HG03196 (cell line): ENCODE data around the gene HECTD4.
A peak's percentile ranks its signal among the peaks of the same experiment; 100 is the strongest.

ENCODE experiments used
- ATAC-seq: cut with Tn5 transposase; IDR thresholded peaks from one replicate; pipeline ENCODE4 v1.9.1; 2021; ENCODE audit not compliant: unreplicated experiment

HECTD4 gene

GRCh38 chr12:112183141-112184021 is 198.8 kb downstream of the HECTD4 start:
- ATAC-seq = peak; percentile 53

- no peak for ATAC-seq
These were observed 199.7 kb downstream of the HECTD4 start for GRCh38 chr12:112182499-112182898.

- ATAC-seq = no peak
These were observed 201.8 kb downstream of the HECTD4 start for GRCh38 chr12:112180422-112180821.

- ATAC-seq = no peak
These were observed 202.3 kb downstream of the HECTD4 start for GRCh38 chr12:112179916-112180315.

GRCh38 chr12:112179341-112179740 is 202.9 kb downstream of the HECTD4 start:
- ATAC-seq = no peak

GRCh38 chr12:112178796-112179195 is 203.4 kb downstream of the HECTD4 start:
- ATAC-seq = no peak

GRCh38 chr12:112176321-112177010 is 205.8 kb downstream of the HECTD4 start:
- ATAC-seq = no peak

- ATAC-seq = no peak
These were observed 206.7 kb downstream of the HECTD4 start for GRCh38 chr12:112175361-112176155.

GRCh38 chr12:112172556-112173324 is 209.5 kb downstream of the HECTD4 start:
- ATAC-seq = no peak

- no peak for ATAC-seq
These were observed 211.1 kb downstream of the HECTD4 start for GRCh38 chr12:112170971-112171596.

- no peak for ATAC-seq
These were observed 211.9 kb downstream of the HECTD4 start for GRCh38 chr12:112170376-112170775.

GRCh38 chr12:112169966-112170365 is 212.3 kb downstream of the HECTD4 start:
- no peak for ATAC-seq

- no peak for ATAC-seq
These were observed 212.9 kb downstream of the HECTD4 start for GRCh38 chr12:112169161-112169872.

GRCh38 chr12:112168561-112168971 is 213.7 kb downstream of the HECTD4 start:
- ATAC-seq = no peak

GRCh38 chr12:112167718-112168525 is 214.3 kb downstream of the HECTD4 start:
- ATAC-seq = no peak

- no peak for ATAC-seq
These were observed 215.2 kb downstream of the HECTD4 start for GRCh38 chr12:112167031-112167461.

- no peak for ATAC-seq
These were observed 215.9 kb downstream of the HECTD4 start for GRCh38 chr12:112166051-112167015.
